K562 (cell line): ENCODE results near the gene ING4. TPM values are rescaled to one million over a fixed set of nuclear protein-coding genes. Genes with fewer than 3 reads are reported as not detected.
A peak's percentile ranks its signal among the peaks of the same experiment; 100 is the strongest.

Source experiments
- ATF3 ChIP-seq, 2 experiments: fragments of 450-650 bp in 1 of 2; sonication (generic) in 1 of 2; formaldehyde crosslinking in 1 of 2; IDR thresholded peaks in 1 of 2; conservative IDR thresholded peaks in 1 of 2; 2 replicates each; pipeline versions ENCODE4 v1.6.1 to v1.8.1; 2016 to 2023; ENCODE audit warnings: mild to moderate bottlenecking in 2 of 2, moderate library complexity in 2 of 2, inconsistent platforms in 1 of 2, missing genetic modification reagents in 1 of 2
- DACH1 ChIP-seq: fragments of 450-650 bp; IDR thresholded peaks from 2 replicates; pipeline ENCODE4 v1.6.1; 2018; ENCODE audit not compliant: partially characterized antibody
- ETS1 ChIP-seq: conservative IDR thresholded peaks from 2 replicates; pipeline ENCODE4 v1.6.1; 2011; ENCODE audit warnings: low read depth, mild to moderate bottlenecking, low read length; ENCODE audit not compliant: control insufficient read depth
- ETV1 ChIP-seq: fragments of 450-650 bp; conservative IDR thresholded peaks from 2 replicates; pipeline ENCODE4 v1.6.1; 2016; ENCODE audit warnings: missing genetic modification characterization, control low read depth, low read depth, missing compliant biosample characterization
- FOXJ2 ChIP-seq: fragments of 200-800 bp; sonication (Bioruptor generic); IDR thresholded peaks from 2 replicates; pipeline ENCODE4 v1.6.1; 2016; ENCODE audit warnings: missing genetic modification characterization, missing compliant biosample characterization
- GMEB1 ChIP-seq: fragments of 250-450 bp; sonication (Bioruptor Pico); IDR thresholded peaks from 2 replicates; pipeline ENCODE4 v1.4.0; 2020; ENCODE audit warnings: mild to moderate bottlenecking
- HDAC8 ChIP-seq: fragments of 450-650 bp; IDR thresholded peaks from 2 replicates; pipeline ENCODE4 v1.6.1; 2016; ENCODE audit warnings: mild to moderate bottlenecking, missing genetic modification characterization, moderate library complexity, missing compliant biosample characterization
- NFRKB ChIP-seq: fragments of 450-650 bp; IDR thresholded peaks from 2 replicates; pipeline ENCODE4 v1.6.1; 2016; ENCODE audit warnings: low read depth
- PHF8 ChIP-seq: fragments of 200-600 bp; sonication (generic); IDR thresholded peaks from 2 replicates; pipeline ENCODE4 v1.6.1; 2012; ENCODE audit warnings: mixed run types, mild to moderate bottlenecking, inconsistent platforms, low read length, moderate library complexity, borderline replicate concordance
- POLR2AphosphoS5 ChIP-seq: IDR thresholded peaks from 2 replicates; pipeline ENCODE4 v1.6.1; 2011; ENCODE audit warnings: mild to moderate bottlenecking, low read depth, low read length, moderate library complexity; ENCODE audit not compliant: control insufficient read depth, insufficient read depth
- SIX5 ChIP-seq, 2 experiments: IDR thresholded peaks; 2 replicates each; pipeline ENCODE4 v1.6.1; 2011; ENCODE audit warnings: low read length in 2 of 2, borderline replicate concordance in 1 of 2, low read depth in 1 of 2, mild to moderate bottlenecking in 1 of 2, moderate library complexity in 1 of 2; ENCODE audit not compliant: insufficient read depth in 1 of 2
- SMAD1 ChIP-seq: fragments of 150-350 bp; IDR thresholded peaks from 2 replicates; pipeline ENCODE4 v1.6.1; 2014; ENCODE audit warnings: low read length, low read depth; ENCODE audit not compliant: partially characterized antibody
- SMAD4 ChIP-seq: fragments of 250-450 bp; sonication (Bioruptor Pico); conservative IDR thresholded peaks from 2 replicates; pipeline ENCODE4 v1.8.0; 2021; ENCODE audit warnings: inconsistent platforms, mild to moderate bottlenecking, moderate library complexity
- TBL1XR1 ChIP-seq, 2 experiments: IDR thresholded peaks; 2 replicates each; pipeline ENCODE4 v1.6.1; 2012; ENCODE audit warnings: improper control_type of control experiment in 2 of 2, low read length in 2 of 2, mild to moderate bottlenecking in 1 of 2
- TFAM ChIP-seq: fragments of 250-450 bp; sonication (Bioruptor Pico); conservative IDR thresholded peaks from 2 replicates; pipeline ENCODE4 v1.5.0; 2021; ENCODE audit warnings: mild to moderate bottlenecking, moderate library complexity
- TFE3 ChIP-seq: fragments of 450-650 bp; formaldehyde crosslinking; IDR thresholded peaks from 2 replicates; pipeline ENCODE4 v1.4.0; 2020; ENCODE audit warnings: mild to moderate bottlenecking, mixed read lengths
- ZBTB9 ChIP-seq: fragments of 450-650 bp; formaldehyde crosslinking; IDR thresholded peaks from 2 replicates; pipeline ENCODE4 v1.4.0; 2020; ENCODE audit warnings: mild to moderate bottlenecking, moderate library complexity
- ZFP1 ChIP-seq: fragments of 450-650 bp; formaldehyde crosslinking; IDR thresholded peaks from 2 replicates; pipeline ENCODE4 v1.4.0; 2020; ENCODE audit warnings: mild to moderate bottlenecking, mixed read lengths
- ZNF384 ChIP-seq: IDR thresholded peaks from 2 replicates; pipeline ENCODE4 v1.6.1; 2012; ENCODE audit warnings: low read depth, low read length, improper control_type of control experiment
- polyA plus RNA-seq, 8 experiments: library from polyadenylated mRNA; depleted of rRNA in 4 of 8; stranded (reverse) in 5 of 8; unstranded in 3 of 8; fragments of >200 nt; fragmentation: Nextera tagmentation in 2 of 8; fragmentation: Illumina TruSeq in 1 of 8; extraction: Ambion mirVana in 2 of 8; extraction: Trizol in 1 of 8; gene quantifications; 2 replicates each; pipeline versions ENCODE4 v1.2.1 to v1.2.3, GENCODE V29; 2011 to 2014; ENCODE audit warnings: inconsistent platforms in 1 of 8, missing spikeins in 1 of 8
- total RNA-seq, 7 experiments: library from RNA; depleted of rRNA in 6 of 7; stranded (reverse); fragments of >200 nt in 6 of 7; fragmentation: Illumina TruSeq in 2 of 7; extraction: Trizol in 2 of 7; gene quantifications; 2 replicates each; pipeline versions ENCODE4 v1.2.1 to v1.2.3, GENCODE V29; 2011 to 2021; ENCODE audit warnings: low replicate concordance in 1 of 7

Gene ING4
- total and polyA plus RNA-seq, 9 of the 15 experiments (the other 6 are each of a cell fraction or from before 2014, with no cell fraction given), result 6.6 to 30.2 (median 15.7) TPM

- TF ChIP-seq SMAD4 (CRISPR knock-in tag), result peak; percentile 54; the same call in 1 of the 2 replicates
- no peak for TF ChIP-seq HDAC8
- TF ChIP-seq SIX5 (IDR thresholded peaks at IDR 0.05; ENCODE audit: borderline replicate concordance in 1 of 2, insufficient read depth in 1 of 2, low read depth in 1 of 2, low read length in 2 of 2), result peak; percentile 80 to 85
- peak; percentile 60; the same call in 1 of the 2 replicates for TF ChIP-seq PHF8
- TF ChIP-seq NFRKB, result peak; percentile 91
- peak; percentile 86 for TF ChIP-seq ETS1
- TF ChIP-seq TFE3, result no peak
- peak; percentile 62 for TF ChIP-seq ZNF384
- TF ChIP-seq DACH1, result no peak
- TF ChIP-seq SMAD1, result no peak
- 0 out of 2 replicates have a peak, but pooled peaks have one; percentile 47 for TF ChIP-seq ZBTB9 (CRISPR knock-in tag)
- TF ChIP-seq FOXJ2 (tag), result peak; percentile 83
- peak; percentile 97 for TF ChIP-seq ETV1 (tag)
- TF ChIP-seq GMEB1 (CRISPR knock-in tag), result peak; percentile 68
- TF ChIP-seq TBL1XR1 (IDR thresholded peaks at IDR 0.05; ENCODE audit: low read length in 2 of 2), result peak in 1 of 2 experiments; percentile 92; a peak in 2 of 4 replicates
- no peak for TF ChIP-seq TFAM (CRISPR knock-in tag)
- no peak for TF ChIP-seq ZFP1 (CRISPR knock-in tag)
- 0 out of 2 replicates have a peak, but pooled peaks have one; percentile 19 for TF ChIP-seq POLR2AphosphoS5
- peak; percentile 99 for TF ChIP-seq ATF3 (IDR thresholded peaks at IDR 0.05)
- peak; percentile 62; the same call in 1 of the 2 replicates for TF ChIP-seq ATF3 (CRISPR knock-in tag; conservative IDR thresholded peaks at IDR 0.05)
Observed at GRCh38 chr12:6662906-6663742, at the start of gene ING4 (continued).
